GM20431 (cell line): ENCODE measurements around the gene KNG1.

Experiments
- in situ Hi-C: fragments of 300-500 bp; cut with MseI, MboI; formaldehyde crosslinking; loops from one replicate; pipeline ENCODE4 v1.15.0; 2020; ENCODE audit warnings: low sequenced_read_pairs; ENCODE audit not compliant: unreplicated experiment

KNG1 gene

GRCh38 chr3:186772281-186772694, 55.1 kb downstream of the KNG1 start:
- in situ Hi-C loops, result no loop called here

DNA sequence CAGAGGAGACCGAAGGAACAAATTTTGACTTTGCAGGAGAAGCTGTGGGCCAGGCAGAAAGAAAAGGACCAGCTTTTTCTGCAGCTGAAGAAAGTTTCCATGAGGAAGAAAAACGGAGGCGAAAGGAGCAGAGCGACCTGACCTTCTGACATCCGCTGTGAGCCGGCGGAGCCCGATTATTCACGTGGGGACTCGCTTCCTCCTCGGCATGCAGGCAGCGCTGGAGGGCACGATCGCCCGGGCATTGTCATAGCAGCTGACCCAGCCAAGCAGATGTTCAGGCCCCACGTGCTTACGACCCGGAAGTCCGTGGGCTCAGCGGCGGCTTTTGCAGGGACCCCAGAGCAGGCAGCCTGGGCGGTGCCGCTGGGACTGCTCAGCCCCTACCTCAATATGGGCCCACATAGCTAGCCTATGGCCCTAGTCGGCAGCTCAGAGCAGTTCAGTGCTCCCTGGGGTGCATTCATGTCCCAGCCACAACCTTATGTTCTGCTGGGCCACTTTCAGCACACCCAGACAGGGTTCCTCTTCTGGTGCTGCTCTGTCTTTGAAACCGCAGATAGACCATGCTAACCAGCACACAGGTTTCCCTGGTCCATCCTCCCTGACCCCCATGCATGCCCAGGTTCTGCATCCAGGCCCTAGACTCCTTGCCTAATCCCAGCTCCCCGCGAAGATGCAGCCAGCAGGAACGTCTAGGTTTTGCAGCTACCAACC, 55.7 kb downstream of the KNG1 start:
- in situ Hi-C loops, result no loop called here

- in situ Hi-C loops, result no loop called here
Observed at GRCh38 chr3:186775999-186776398, 58.8 kb downstream of the KNG1 start.

DNA sequence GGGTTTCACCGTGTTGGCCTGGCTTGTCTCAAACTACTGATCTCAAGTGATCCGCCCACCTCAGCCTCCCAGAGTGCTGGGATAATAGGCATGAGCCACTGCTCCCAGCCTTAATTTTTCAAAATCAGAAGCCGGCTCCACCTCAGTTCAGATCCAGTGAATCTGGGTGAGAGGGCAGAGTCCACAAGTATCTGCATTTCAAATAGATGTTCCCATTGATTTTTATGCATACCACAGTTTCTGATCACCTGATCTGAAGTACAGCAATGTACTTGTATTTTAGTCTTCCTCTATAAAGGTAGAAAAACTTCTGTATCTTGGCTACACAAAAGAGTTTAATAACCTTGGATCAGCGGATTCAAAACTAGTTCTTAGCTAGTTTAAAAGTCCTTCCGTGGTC, 62.0 kb downstream of the KNG1 start:
- in situ Hi-C loops, result no loop called here

DNA sequence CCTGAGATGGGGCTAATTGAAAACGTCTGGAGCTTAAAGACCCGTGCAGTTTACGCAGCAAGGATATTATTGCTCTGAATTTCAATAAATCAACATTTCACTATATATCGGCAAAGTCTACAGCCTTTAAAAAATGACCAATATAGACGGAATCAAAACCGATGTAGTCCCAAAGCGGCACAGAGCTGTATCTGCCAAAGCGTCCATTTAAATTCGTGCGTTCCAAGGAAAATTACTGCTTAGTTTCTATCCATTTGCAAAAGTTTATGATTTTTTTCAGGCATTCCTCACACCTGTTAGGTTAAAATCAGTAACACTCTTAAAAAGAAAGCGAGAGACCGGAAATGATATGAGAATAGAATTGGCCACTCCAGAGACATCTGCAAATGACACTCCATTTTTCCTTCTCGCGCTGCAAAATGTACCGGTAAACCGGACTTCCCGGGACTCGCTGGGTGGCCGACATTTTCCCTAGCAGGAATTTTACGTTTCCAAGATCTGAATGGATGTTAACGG, 65.4 kb downstream of the KNG1 start:
- in situ Hi-C loops, result no loop called here

GRCh38 chr3:186783058-186783730, 66.0 kb downstream of the KNG1 start, which contains the start of gene EIF4A2:
EIF4A2 (plus strand) TSS chr3:186783577; CDS start chr3:186783611, 34 bp downstream.
- in situ Hi-C loops, result no loop called here

GRCh38 chr3:186783731-186784515, 66.8 kb downstream of the KNG1 start:
- in situ Hi-C loops, result no loop called here

DNA sequence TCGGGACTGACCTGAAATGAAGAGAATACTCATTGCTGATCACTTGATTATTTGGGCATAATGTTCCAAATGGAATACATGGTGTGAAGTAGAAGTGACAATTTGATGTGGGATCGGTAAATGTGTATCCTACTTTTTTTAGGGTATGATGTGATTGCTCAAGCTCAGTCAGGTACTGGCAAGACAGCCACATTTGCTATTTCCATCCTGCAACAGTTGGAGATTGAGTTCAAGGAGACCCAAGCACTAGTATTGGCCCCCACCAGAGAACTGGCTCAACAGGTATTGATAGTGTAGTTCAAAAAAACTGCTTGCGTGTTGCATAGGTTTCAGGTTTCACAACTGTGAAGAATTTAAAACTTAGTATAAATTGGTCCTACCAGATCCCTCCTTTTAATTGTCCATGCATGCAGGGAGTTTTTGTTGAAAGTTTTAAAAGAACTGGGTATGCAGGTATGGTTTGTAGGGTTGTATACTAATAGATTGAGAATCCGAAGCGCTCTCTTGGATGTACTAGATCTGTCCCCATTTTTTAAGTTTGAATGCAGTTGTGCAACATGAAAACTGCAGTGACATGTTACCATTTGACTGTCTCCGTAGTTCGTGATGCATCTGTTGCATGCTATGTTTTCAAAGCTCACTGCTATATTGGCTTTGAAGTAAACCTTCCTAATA, 67.8 kb downstream of the KNG1 start:
- in situ Hi-C loops, result no loop called here

GRCh38 chr3:186785495-186786018, 68.4 kb downstream of the KNG1 start:
- in situ Hi-C loops, result no loop called here

- in situ Hi-C loops, result no loop called here
Observed at GRCh38 chr3:186786922-186787321, 69.8 kb downstream of the KNG1 start.

GRCh38 chr3:186787642-186788481, 70.7 kb downstream of the KNG1 start:
- in situ Hi-C loops, result no loop called here

- in situ Hi-C loops, result no loop called here
Observed at GRCh38 chr3:186788482-186789370, 71.6 kb downstream of the KNG1 start.

DNA sequence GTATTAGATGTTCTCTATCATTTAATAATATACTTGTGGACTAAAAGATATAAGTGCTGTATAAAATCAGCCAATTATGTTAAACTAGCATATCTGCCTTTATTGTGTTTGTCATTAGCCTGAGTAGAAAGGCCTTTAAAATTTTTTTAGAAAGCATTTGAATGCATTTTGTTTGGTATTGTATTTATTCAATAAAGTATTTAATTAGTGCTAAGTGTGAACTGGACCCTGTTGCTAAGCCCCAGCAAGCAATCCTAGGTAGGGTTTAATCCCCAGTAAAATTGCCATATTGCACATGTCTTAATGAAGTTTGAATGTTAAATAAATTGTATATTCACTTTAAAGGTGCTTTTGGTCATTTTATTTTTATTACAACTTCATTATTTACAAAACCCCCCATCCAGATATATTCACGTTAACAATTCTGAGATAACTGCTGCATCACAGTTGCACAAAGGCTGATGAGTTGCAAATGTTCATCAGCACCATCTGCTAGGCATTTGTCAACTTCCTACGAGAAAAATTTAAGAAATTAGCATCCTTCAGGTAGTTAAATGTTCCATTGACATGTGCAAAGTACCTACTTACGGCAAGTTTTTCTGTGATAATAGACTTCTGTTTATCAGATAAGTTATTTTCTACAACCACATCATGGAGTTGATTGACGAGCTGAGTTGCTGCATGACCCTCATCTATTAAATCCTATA, 72.5 kb downstream of the KNG1 start:
- in situ Hi-C loops, result no loop called here

DNA sequence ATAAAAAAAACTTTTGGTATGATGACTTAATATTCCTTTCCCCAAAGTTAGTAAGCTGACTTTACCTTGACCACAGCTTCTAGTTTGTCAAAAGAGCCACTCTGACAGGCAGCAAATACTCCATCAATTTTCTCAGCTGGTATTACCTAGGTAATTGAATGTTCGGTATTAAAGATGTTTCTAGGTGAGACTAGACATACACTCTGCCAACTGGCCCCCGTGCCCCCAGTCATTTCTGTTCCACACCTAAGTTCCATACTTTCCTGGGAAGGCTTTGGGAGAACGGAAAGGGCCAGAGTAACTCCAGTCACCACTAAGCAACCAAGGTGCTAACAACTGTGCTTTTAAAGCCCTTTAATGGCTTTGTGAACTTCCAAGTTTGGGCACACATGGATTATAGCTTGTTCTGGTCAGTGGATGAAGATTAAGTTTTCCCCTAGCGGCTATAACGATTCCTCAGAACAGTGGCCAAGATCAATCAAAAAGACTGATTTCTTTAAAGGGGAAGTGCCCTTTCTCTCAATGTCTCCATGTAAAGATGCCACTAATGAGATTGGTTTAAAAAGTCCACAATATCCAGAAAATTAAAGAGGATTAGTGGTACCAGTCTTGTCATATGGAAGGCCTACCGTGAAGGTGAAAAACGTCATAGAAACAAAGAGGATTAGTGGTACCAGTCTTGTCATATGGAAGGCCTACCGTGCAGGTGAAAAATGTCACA, 73.3 kb downstream of the KNG1 start:
- in situ Hi-C loops, result no loop called here
